PC-9 (cell line): ENCODE results near the gene ADAM19. TPM values are rescaled to one million over a fixed set of nuclear protein-coding genes. Genes with fewer than 3 reads are reported as not detected.
A peak's percentile ranks its signal among the peaks of the same experiment; 100 is the strongest.

Source experiments
- BruUV-seq: library from RNA; stranded (reverse); fragments of 400-500 nt; replicated peaks from 2 replicates; lab custom pipeline; 2021; lab: Mats Ljungman, UMichigan
- CTCF ChIA-PET: fragments of 300-600 bp; sonication (Branson Sonifier 250); formaldehyde crosslinking; loops from one replicate; lab custom pipeline; 2022; ENCODE audit warnings: antibody characterized with exemption; lab: Charles Lee
- POLR2A ChIA-PET: fragments of 300-600 bp; sonication (Branson Sonifier 250); formaldehyde crosslinking; loops from one replicate; lab custom pipeline; 2022; ENCODE audit warnings: antibody characterized with exemption; ENCODE audit not compliant: unreplicated experiment; lab: Charles Lee
- DNase-seq, 2 experiments: peaks; one replicate each; pipeline versions ENCODE4 v3.0.0 to v3.0.0-alpha.2; 2015 to 2022; ENCODE audit warnings: mixed read lengths in 1 of 2
- H2AFZ ChIP-seq: fragments of 200-600 bp; sonication (generic); 2 replicates; pipeline ENCODE4 v1.8.1; 2017; ENCODE audit warnings: antibody characterized with exemption
- H3F3A ChIP-seq: fragments of 200-600 bp; sonication (generic); 2 replicates; pipeline ENCODE4 v1.8.1; 2017; ENCODE audit warnings: antibody characterized with exemption, mild to moderate bottlenecking, low read depth; ENCODE audit not compliant: insufficient read depth
- H3K27ac ChIP-seq: fragments of 200-600 bp; sonication (generic); 2 replicates; pipeline ENCODE4 v1.6.1; 2016; ENCODE audit warnings: mixed run types
- H3K27me3 ChIP-seq: fragments of 200-600 bp; sonication (generic); 2 replicates; pipeline ENCODE4 v1.6.1; 2016; ENCODE audit warnings: low read depth, mixed run types; ENCODE audit not compliant: insufficient read depth
- H3K36me3 ChIP-seq: fragments of 200-600 bp; sonication (generic); 2 replicates; pipeline ENCODE4 v1.6.1; 2016; ENCODE audit warnings: low read depth, mixed run types
- H3K4me1 ChIP-seq: fragments of 200-600 bp; sonication (generic); replicated peaks from 2 replicates; pipeline ENCODE4 v1.6.1; 2016; ENCODE audit warnings: mixed run types; ENCODE audit not compliant: insufficient read depth
- H3K4me2 ChIP-seq: fragments of 200-600 bp; sonication (generic); 2 replicates; pipeline ENCODE4 v1.6.1; 2017; ENCODE audit warnings: mixed run types
- H3K4me3 ChIP-seq: fragments of 200-600 bp; sonication (generic); 2 replicates; pipeline ENCODE4 v1.6.1; 2016; ENCODE audit warnings: mixed run types
- H3K79me2 ChIP-seq: fragments of 200-600 bp; sonication (generic); 2 replicates; pipeline ENCODE4 v1.6.1; 2017; ENCODE audit warnings: low read depth, mixed run types
- H3K9me2 ChIP-seq: fragments of 200-600 bp; sonication (generic); 2 replicates; pipeline ENCODE4 v1.8.1; 2017; ENCODE audit warnings: mild to moderate bottlenecking; ENCODE audit not compliant: insufficient read depth
- H3K9me3 ChIP-seq: fragments of 200-600 bp; sonication (generic); 2 replicates; pipeline ENCODE4 v1.8.1; 2016; ENCODE audit warnings: low read depth; ENCODE audit not compliant: insufficient read depth
- H4K20me1 ChIP-seq: fragments of 200-600 bp; sonication (generic); 2 replicates; pipeline ENCODE4 v1.8.1; 2017; ENCODE audit not compliant: insufficient read depth
- EZH2 ChIP-seq: fragments of 200-600 bp; sonication (generic); IDR thresholded peaks from 2 replicates; pipeline ENCODE4 v1.8.0; 2017; ENCODE audit warnings: antibody characterized with exemption, low read depth
- intact Hi-C: fragments of 100-400 bp; cut with micrococcal nuclease; formaldehyde crosslinking; loops from one replicate; pipeline ENCODE4 v1.10.0; 2022; ENCODE audit not compliant: unreplicated experiment
- total RNA-seq: library from RNA; stranded (reverse); gene quantifications from 2 replicates; pipeline ENCODE4 v1.2.3, GENCODE V29; 2021
- TF ChIP-seq, protein P1 (sequence below): fragments of 200-600 bp; sonication (generic); conservative IDR thresholded peaks from 2 replicates; pipeline ENCODE4 v1.6.1; 2017; ENCODE audit warnings: mixed run types, antibody characterized with exemption, mild to moderate bottlenecking, moderate library complexity

Gene ADAM19
- total RNA-seq, 1 experiment from 2014 or later, result 7.6 TPM

GRCh38 chr5:157479612-157480510 lies 95.7 kb downstream of the ADAM19 start:
- Histone ChIP-seq H3K36me3 (peaks cover 8% of the 10 kb centered on the region; the same call in 1 of the 2 replicates), H2AFZ (no peak overlapping the region; the same call in 1 of the 2 replicates), H3K27me3 (no peaks in the 10 kb centered on the region), H3K79me2 (no peaks in the 10 kb centered on the region), H3K4me3 (no peak overlapping the region), H3K4me1 (peaks cover 26% of the 10 kb centered on the region), H3K4me2 (0 out of 2 replicates have a peak overlapping the region, but pooled peaks have one; percentile 32), H3K9me2 (no peaks in the 10 kb centered on the region), H4K20me1 (no peaks in the 10 kb centered on the region), H3K9me3 (no peaks in the 10 kb centered on the region), H3F3A (peaks cover 22% of the 10 kb centered on the region; the same call in 1 of the 2 replicates), H3K27ac (peak overlapping the region; percentile 50)
- intact Hi-C loops, result loop anchor here (5.0 to 10.0 kb wide), 2 partner anchors 262 to 335 kb away; partner anchors contain the start of genes LSM11 and MED7
- BruUV-seq, result no TSS peak
- TF ChIP-seq EZH2, result no peak
- TF ChIP-seq, protein P1, sequence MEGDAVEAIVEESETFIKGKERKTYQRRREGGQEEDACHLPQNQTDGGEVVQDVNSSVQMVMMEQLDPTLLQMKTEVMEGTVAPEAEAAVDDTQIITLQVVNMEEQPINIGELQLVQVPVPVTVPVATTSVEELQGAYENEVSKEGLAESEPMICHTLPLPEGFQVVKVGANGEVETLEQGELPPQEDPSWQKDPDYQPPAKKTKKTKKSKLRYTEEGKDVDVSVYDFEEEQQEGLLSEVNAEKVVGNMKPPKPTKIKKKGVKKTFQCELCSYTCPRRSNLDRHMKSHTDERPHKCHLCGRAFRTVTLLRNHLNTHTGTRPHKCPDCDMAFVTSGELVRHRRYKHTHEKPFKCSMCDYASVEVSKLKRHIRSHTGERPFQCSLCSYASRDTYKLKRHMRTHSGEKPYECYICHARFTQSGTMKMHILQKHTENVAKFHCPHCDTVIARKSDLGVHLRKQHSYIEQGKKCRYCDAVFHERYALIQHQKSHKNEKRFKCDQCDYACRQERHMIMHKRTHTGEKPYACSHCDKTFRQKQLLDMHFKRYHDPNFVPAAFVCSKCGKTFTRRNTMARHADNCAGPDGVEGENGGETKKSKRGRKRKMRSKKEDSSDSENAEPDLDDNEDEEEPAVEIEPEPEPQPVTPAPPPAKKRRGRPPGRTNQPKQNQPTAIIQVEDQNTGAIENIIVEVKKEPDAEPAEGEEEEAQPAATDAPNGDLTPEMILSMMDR, result no peak
- ChIA-PET POLR2A (interaction anchor here (0.6 kb wide), 1 partner anchor 17 kb away, joined by 8 read pairs; no protein-coding TSS in a partner anchor), CTCF (interaction anchor here (0.6 kb wide), 3 partner anchors 27 to 93 kb away, joined by 3 to 7 read pairs (median 5); no protein-coding TSS in a partner anchor)
- DNase-seq, result no peak

DNA sequence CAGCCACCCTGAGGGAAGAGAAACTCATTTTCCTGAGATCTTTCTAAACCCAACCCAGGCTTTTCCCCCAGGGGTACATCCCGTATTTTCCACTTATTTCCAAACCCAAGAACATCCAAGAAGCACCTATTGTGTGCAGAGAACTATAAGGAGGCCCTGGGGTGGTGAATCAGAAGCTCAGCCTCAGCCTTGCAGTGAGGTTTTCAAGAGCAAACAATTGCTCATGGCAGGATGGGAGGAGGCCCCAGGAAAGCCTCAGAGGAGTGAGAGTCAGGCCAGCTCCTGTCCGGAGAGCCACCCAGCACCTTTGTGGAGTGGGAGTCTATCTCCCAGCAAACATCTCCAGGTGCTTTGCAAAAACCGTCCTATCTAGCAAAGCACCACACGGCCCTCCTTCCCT lies 96.4 kb downstream of the ADAM19 start:
- intact Hi-C loops, result loop anchor here (5.0 to 10.0 kb wide), 2 partner anchors 263 to 334 kb away; partner anchors contain the start of genes LSM11 and MED7
- H3K4me2 ChIP-seq, result 0 out of 2 replicates have a peak overlapping the region, but pooled peaks have one; percentile 32

More for the DNA sequence above, 96.4 kb downstream of the ADAM19 start:
- Histone ChIP-seq H3K79me2 (no peaks in the 10 kb centered on the region), H3K4me3 (no peak overlapping the region), H3K27ac (peak overlapping the region; percentile 50), H3K9me3 (no peaks in the 10 kb centered on the region), H4K20me1 (no peaks in the 10 kb centered on the region), H2AFZ (no peak overlapping the region; the same call in 1 of the 2 replicates), H3F3A (peaks cover 22% of the 10 kb centered on the region; the same call in 1 of the 2 replicates), H3K4me1 (peaks cover 26% of the 10 kb centered on the region), H3K36me3 (peaks cover 6% of the 10 kb centered on the region; the same call in 1 of the 2 replicates), H3K27me3 (no peaks in the 10 kb centered on the region), H3K9me2 (no peaks in the 10 kb centered on the region)
- ChIA-PET POLR2A (interaction anchor here (0.6 kb wide), 1 partner anchor 18 kb away, joined by 8 read pairs; no protein-coding TSS in a partner anchor), CTCF (interaction anchor here (0.6 kb wide), 3 partner anchors 28 to 63 kb away, joined by 3 to 5 read pairs (median 3); no protein-coding TSS in a partner anchor)
- DNase-seq, result peak; percentile 10 to 53
- BruUV-seq, result no TSS peak
- TF ChIP-seq, protein P1, result no peak
- TF ChIP-seq EZH2, result no peak
